Measurements from ENCODE around the gene POLDIP2. TPM values are rescaled to one million over a fixed set of nuclear protein-coding genes. Genes with fewer than 3 reads are reported as not detected.

The POLDIP2 gene
- total and polyA plus RNA-seq, 9 donors = 37.4 to 110 (median 59.6) TPM

DNA sequence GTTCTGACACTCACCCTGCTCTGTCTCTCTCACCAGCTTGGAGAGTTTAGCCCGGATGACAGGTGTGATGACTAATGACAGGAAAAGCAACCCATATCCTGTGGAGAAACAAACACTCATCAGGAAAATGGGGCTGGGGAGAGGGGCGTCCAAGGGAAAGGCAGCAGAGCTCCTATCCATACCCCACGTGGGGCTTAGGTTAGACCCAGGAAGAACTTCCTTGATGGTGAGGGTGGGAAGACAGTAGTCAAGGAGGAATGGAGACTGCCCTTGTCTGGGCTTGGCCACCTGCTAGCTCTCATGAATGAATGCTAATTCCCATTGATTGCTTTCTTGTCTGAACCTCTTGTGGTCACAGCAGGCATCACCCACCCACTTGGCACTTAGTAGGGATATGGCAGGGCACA, 44.9 kb upstream of the POLDIP2 start:
- intact Hi-C loops (cut with DNase I) = no loop called here
- Histone ChIP-seq H3K4me1 (ENCODE audit: insufficient read depth) (peaks cover 7% of the 10 kb centered on the region), H3K9me3 (no peaks in the 10 kb centered on the region), H3K36me3 (no peaks in the 10 kb centered on the region), H3K4me3 (no peak overlapping the region), H3K27ac (no peak overlapping the region), H3K27me3 (no peaks in the 10 kb centered on the region)
- peak in 1 of 5 donors; percentile 11 for DNase-seq
- 48 to 58% (median 57%) methylated on average over 3 of the region's 3 CpGs for WGBS, 3 donors
- TF ChIP-seq POLR2A (IDR thresholded peaks at IDR 0.05) (no peak), CTCF (IDR thresholded peaks at IDR 0.05) (no peak), EP300 (IDR thresholded peaks at IDR 0.05) (no peak)

DNA sequence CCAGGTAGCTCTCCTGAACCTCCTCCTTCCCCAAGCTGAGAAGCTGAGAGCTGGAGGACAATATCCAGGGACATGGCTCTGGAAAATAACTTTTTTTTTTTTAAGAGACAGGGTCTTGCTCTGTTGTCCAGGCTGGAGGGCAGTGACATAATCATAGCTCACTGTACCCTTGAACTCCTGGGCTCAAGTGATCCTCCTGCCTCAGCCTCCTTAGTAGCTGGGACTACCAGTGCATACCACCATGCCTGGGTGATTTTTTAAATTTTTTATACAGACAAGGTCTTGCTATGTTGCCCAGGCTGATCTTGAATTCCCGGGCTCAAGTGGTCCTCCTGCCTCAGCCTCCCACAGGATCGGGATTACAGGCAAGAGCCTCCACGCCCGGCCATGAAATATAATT, 42.5 kb upstream of the POLDIP2 start:
- intact Hi-C loops (cut with DNase I) = no loop called here
- Histone ChIP-seq H3K9me3 (no peaks in the 10 kb centered on the region), H3K27ac (no peak overlapping the region), H3K27me3 (no peaks in the 10 kb centered on the region), H3K36me3 (no peaks in the 10 kb centered on the region), H3K4me1 (ENCODE audit: insufficient read depth) (peaks cover 4% of the 10 kb centered on the region), H3K4me3 (no peak overlapping the region)
- 88 to 91% (median 88%) methylated on average over 4 of the region's 4 CpGs for WGBS, 3 donors
- DNase-seq = peak in 1 of 5 donors; percentile 3
- TF ChIP-seq EP300 (IDR thresholded peaks at IDR 0.05) (no peak), POLR2A (IDR thresholded peaks at IDR 0.05) (no peak), CTCF (IDR thresholded peaks at IDR 0.05) (no peak)

DNA sequence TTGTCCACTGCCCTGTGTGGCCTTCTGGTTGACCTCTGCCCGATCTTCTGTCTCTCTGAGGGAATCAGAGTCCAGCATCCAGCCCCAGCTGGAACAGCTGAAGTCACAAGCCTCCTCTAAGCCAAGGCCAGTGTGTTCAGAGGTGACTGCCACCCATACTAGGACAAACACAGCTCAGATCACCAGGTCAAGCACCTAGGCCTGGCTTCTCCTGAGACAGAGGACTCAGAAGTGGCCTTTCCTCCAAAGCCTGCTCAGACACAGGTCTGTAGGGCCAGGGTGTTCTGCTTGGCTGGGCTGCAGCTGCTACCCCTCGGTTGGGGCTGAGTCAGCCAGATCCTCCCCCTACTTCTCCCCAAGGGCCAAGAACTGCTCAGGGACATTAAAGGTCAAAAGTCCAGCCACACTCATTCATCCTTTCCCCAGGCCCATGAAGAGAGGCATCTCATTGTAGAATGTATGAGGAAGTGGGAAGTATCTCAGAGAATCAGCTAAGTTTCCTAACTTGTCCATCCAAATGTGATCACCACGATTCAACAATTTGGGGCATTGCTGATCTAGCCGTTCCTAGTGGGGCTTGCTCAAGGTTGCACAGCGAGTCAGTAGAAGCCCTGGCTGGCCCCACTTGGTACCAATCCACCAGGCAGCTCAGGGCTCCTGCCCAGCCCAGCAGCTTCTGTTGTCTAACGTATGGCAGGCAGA, 41.1 kb upstream of the POLDIP2 start:
- Histone ChIP-seq H3K9me3 (no peaks in the 10 kb centered on the region), H3K36me3 (no peaks in the 10 kb centered on the region), H3K4me3 (no peak overlapping the region), H3K27ac (no peak overlapping the region), H3K4me1 (ENCODE audit: insufficient read depth) (no peaks in the 10 kb centered on the region), H3K27me3 (no peaks in the 10 kb centered on the region)
- intact Hi-C loops (cut with DNase I) = no loop called here
- DNase-seq = peak in 1 of 5 donors; percentile 27
- 44 to 45% (median 44%) methylated on average over 6 of the region's 6 CpGs for WGBS, 3 donors
- TF ChIP-seq CTCF (IDR thresholded peaks at IDR 0.05) = no peak

DNA sequence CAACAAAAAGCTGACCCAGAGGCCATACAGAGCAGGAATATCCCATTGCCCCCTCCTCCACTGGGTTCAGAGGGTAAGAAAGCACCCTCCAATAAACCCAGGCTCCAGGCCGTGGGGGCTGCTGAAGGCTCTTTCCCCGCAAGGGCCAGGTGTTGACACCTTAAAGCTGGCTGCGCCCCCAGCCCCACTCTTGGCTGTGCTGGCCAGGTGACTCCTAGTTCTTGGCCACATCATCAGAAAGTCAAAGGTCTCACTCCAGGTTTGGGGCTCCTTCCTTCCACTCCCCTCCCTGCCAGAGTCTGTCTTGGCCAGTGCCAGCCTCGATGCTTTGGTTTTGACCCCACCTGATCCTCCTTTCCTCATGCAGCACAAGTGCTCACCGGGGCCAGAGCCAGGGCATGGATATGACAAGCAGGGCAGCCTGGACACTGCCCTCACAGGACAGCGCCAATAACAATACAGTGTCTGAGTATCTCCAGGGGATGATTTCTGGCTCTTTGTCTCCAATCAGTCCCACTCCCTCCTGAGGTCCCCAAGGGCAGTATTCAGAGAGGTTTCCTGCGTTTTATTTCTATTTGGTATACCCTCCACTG, 40.5 kb upstream of the POLDIP2 start:
- DNase-seq = peak in 1 of 5 donors; percentile 23
- Histone ChIP-seq H3K4me3 (no peak overlapping the region), H3K36me3 (no peaks in the 10 kb centered on the region), H3K27ac (no peak overlapping the region), H3K9me3 (no peaks in the 10 kb centered on the region), H3K4me1 (ENCODE audit: insufficient read depth) (no peaks in the 10 kb centered on the region), H3K27me3 (no peaks in the 10 kb centered on the region)
- intact Hi-C loops (cut with DNase I) = no loop called here
- TF ChIP-seq EP300 (IDR thresholded peaks at IDR 0.05) = no peak
- TF ChIP-seq POLR2A (IDR thresholded peaks at IDR 0.05) = no peak
- no peak for TF ChIP-seq CTCF (IDR thresholded peaks at IDR 0.05)
- WGBS, 3 donors = 62 to 79% (median 72%) methylated on average over 7 of the region's 7 CpGs

Measured in ovary (tissue), 9 donors.